Gastrocnemius medialis (tissue), 4 donors: ENCODE data around the gene PARD3B.

ENCODE experiments used
- POLR2A ChIP-seq, 2 donors: fragments of 450-650 bp; IDR thresholded peaks; one replicate each; pipeline ENCODE4 v1.6.1; 2017; ENCODE audit warnings: antibody characterized with exemption in 2 of 2, mild to moderate bottlenecking in 2 of 2, moderate library complexity in 2 of 2
- TF ChIP-seq, protein P1 (sequence below), 5 experiments: fragments of 450-650 bp in 3 of 5; fragments of 200-600 bp in 2 of 5; sonication (generic) in 2 of 5; IDR thresholded peaks in 4 of 5; conservative IDR thresholded peaks in 1 of 5; 1 replicate in 4 of 5; 2 replicates in 1 of 5; pipeline ENCODE4 v1.5.1; 2016 to 2019; ENCODE audit warnings: antibody characterized with exemption in 5 of 5, mild to moderate bottlenecking in 3 of 5, moderate library complexity in 3 of 5

DNA sequence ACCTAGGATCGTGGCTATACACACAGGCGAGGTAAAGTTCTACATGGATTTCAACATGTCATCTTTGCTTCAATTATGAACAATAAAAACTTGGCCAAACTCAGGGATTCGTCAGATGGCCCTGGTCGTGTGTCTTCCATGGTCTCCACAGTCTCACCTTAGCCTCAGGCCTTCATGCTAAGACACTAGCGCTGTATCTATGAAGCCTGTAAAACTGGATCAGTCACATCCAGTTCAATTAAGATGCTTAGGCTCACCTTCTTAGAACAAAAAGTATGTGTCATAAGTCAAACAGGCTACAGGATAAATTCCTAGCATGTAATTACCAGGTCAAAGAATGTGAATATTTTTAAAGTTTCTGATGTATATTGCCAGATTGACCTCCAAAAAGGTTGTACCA lies 1023.3 kb downstream of the PARD3B start:
- TF ChIP-seq, protein P1, sequence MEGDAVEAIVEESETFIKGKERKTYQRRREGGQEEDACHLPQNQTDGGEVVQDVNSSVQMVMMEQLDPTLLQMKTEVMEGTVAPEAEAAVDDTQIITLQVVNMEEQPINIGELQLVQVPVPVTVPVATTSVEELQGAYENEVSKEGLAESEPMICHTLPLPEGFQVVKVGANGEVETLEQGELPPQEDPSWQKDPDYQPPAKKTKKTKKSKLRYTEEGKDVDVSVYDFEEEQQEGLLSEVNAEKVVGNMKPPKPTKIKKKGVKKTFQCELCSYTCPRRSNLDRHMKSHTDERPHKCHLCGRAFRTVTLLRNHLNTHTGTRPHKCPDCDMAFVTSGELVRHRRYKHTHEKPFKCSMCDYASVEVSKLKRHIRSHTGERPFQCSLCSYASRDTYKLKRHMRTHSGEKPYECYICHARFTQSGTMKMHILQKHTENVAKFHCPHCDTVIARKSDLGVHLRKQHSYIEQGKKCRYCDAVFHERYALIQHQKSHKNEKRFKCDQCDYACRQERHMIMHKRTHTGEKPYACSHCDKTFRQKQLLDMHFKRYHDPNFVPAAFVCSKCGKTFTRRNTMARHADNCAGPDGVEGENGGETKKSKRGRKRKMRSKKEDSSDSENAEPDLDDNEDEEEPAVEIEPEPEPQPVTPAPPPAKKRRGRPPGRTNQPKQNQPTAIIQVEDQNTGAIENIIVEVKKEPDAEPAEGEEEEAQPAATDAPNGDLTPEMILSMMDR (IDR thresholded peaks at IDR 0.05 in 4 of 5, conservative IDR thresholded peaks at IDR 0.05 in 1 of 5) = no peak
- TF ChIP-seq POLR2A (IDR thresholded peaks at IDR 0.05) = no peak
